ENCODE data around the gene GASK1A. TPM values are rescaled to one million over a fixed set of nuclear protein-coding genes. Genes with fewer than 3 reads are reported as not detected.

Gene GASK1A
- total and polyA plus RNA-seq, 2 donors (not counting 1 experiment from before 2014, with no cell fraction given), result 0.14 to 1.8 TPM

- TF ChIP-seq EZH2 (IDR thresholded peaks at IDR 0.05; ENCODE audit: low read length, missing control alignments) (no peak), CTCF (conservative IDR thresholded peaks at IDR 0.05 in 1 of 2, IDR thresholded peaks at IDR 0.05 in 1 of 2; ENCODE audit: low read depth in 1 of 2, low read length in 2 of 2) (no peak)
- H3K27ac ChIP-seq (ENCODE audit: insufficient read depth, low read length), result no peak overlapping the region
- no peaks in the 10 kb centered on the region for H3K4me1 ChIP-seq (ENCODE audit: control insufficient read depth, extremely low read depth, insufficient read depth, low read length)
- H3K4me2 ChIP-seq (ENCODE audit: extremely low read depth, insufficient read depth, low read length), result no peak overlapping the region
- peak overlapping the region in 1 of 4 experiments; percentile 59 for H3K4me3 ChIP-seq (replicated peaks in 1 of 4; ENCODE audit: control extremely low read depth in 1 of 4, insufficient read depth in 1 of 4, low read depth in 3 of 4, low read length in 4 of 4)
- H2AFZ ChIP-seq (ENCODE audit: low read length), result no peak overlapping the region
- no peak for DNase-seq (ENCODE audit: low read depth in 2 of 2)
- no peaks in the 10 kb centered on the region for H3K79me2 ChIP-seq (ENCODE audit: control insufficient read depth, insufficient read depth, low read length)
- no peaks in the 10 kb centered on the region for H3K36me3 ChIP-seq (ENCODE audit: control insufficient read depth, insufficient read depth, low read length)
- H3K9ac ChIP-seq (ENCODE audit: insufficient read depth, low read length), result no peak overlapping the region
- H4K20me1 ChIP-seq (ENCODE audit: control insufficient read depth, extremely low read depth, insufficient read depth, low read length), result no peaks in the 10 kb centered on the region
- no peaks in the 10 kb centered on the region for H3K9me3 ChIP-seq (ENCODE audit: control insufficient read depth, insufficient read depth, low read depth, low read length)
- no peaks in the 10 kb centered on the region for H3K27me3 ChIP-seq (ENCODE audit: control insufficient read depth, insufficient read depth, low read length)
These were observed 43.6 kb upstream of the GASK1A start for GRCh38 chr3:42935472-42935871.

DNA sequence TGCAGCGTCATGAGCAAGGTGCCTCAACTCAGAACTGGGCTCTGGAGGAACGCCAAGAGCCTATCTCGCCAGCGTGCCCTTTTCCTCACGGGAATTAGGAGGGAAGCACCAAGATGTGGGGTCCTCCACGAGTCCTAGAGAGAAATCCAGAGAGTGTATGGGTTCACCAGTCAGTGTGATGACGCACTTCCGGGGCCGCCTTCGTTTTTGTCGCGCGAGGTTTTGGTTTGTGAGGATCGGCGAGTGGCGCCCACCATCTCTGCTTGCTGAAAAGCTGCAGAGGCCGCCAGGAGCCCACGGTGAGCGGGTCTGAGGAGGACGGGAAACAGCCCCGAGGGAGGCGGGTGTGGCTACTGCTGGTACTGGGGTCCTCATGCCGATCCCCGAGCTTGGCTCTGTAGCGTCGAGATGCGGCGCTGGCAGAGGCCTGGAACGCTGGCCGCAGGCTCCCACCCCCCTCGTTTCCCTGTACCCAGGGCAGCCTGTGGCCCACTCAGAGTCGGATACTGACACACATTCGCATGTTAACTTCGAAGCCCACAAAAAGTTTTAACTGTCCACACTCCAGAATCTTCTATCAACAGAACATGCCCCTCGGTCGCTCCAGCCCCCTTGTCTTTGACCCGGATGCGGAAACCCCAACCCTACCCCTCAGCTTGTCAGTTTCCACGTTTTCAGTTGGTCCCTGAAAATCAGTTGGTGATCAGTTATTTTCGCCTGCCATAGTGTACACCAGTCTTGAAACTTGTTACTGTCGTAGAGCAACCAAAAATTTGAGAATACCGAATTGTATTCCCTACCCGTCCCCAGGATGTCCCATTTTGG is 42.7 kb upstream of the GASK1A start:
- Histone ChIP-seq H3K36me3 (ENCODE audit: control insufficient read depth, insufficient read depth, low read length) (no peaks in the 10 kb centered on the region), H3K9me3 (ENCODE audit: control insufficient read depth, insufficient read depth, low read depth, low read length) (no peaks in the 10 kb centered on the region), H3K27me3 (ENCODE audit: control insufficient read depth, insufficient read depth, low read length) (no peaks in the 10 kb centered on the region), H3K27ac (ENCODE audit: insufficient read depth, low read length) (peak overlapping the region; percentile 20), H2AFZ (ENCODE audit: low read length) (peak overlapping the region; percentile 66), H3K4me3 (replicated peaks in 1 of 4; ENCODE audit: control extremely low read depth in 1 of 4, insufficient read depth in 1 of 4, low read depth in 3 of 4, low read length in 4 of 4) (peak overlapping the region; percentile 34 to 59 (median 50)), H3K9ac (ENCODE audit: insufficient read depth, low read length) (peak overlapping the region; percentile 23), H4K20me1 (ENCODE audit: control insufficient read depth, extremely low read depth, insufficient read depth, low read length) (no peaks in the 10 kb centered on the region), H3K79me2 (ENCODE audit: control insufficient read depth, insufficient read depth, low read length) (no peaks in the 10 kb centered on the region), H3K4me2 (ENCODE audit: extremely low read depth, insufficient read depth, low read length) (peak overlapping the region; percentile 44), H3K4me1 (ENCODE audit: control insufficient read depth, extremely low read depth, insufficient read depth, low read length) (no peaks in the 10 kb centered on the region)
- TF ChIP-seq CTCF (conservative IDR thresholded peaks at IDR 0.05 in 1 of 2, IDR thresholded peaks at IDR 0.05 in 1 of 2; ENCODE audit: low read depth in 1 of 2, low read length in 2 of 2) (no peak), EZH2 (IDR thresholded peaks at IDR 0.05; ENCODE audit: low read length, missing control alignments) (no peak)
- DNase-seq (ENCODE audit: low read depth in 2 of 2), result peak; percentile 45 to 61

- H3K9me3 ChIP-seq (ENCODE audit: control insufficient read depth, insufficient read depth, low read depth, low read length), result no peaks in the 10 kb centered on the region
- H3K36me3 ChIP-seq (ENCODE audit: control insufficient read depth, insufficient read depth, low read length), result no peaks in the 10 kb centered on the region
- H3K9ac ChIP-seq (ENCODE audit: insufficient read depth, low read length), result no peak overlapping the region
- no peak overlapping the region for H3K4me3 ChIP-seq (replicated peaks in 1 of 4; ENCODE audit: control extremely low read depth in 1 of 4, insufficient read depth in 1 of 4, low read depth in 3 of 4, low read length in 4 of 4)
- no peaks in the 10 kb centered on the region for H4K20me1 ChIP-seq (ENCODE audit: control insufficient read depth, extremely low read depth, insufficient read depth, low read length)
- TF ChIP-seq EZH2 (IDR thresholded peaks at IDR 0.05; ENCODE audit: low read length, missing control alignments), result no peak
- TF ChIP-seq CTCF (conservative IDR thresholded peaks at IDR 0.05 in 1 of 2, IDR thresholded peaks at IDR 0.05 in 1 of 2; ENCODE audit: low read depth in 1 of 2, low read length in 2 of 2), result no peak
- no peaks in the 10 kb centered on the region for H3K79me2 ChIP-seq (ENCODE audit: control insufficient read depth, insufficient read depth, low read length)
- no peak overlapping the region for H3K27ac ChIP-seq (ENCODE audit: insufficient read depth, low read length)
- H3K4me2 ChIP-seq (ENCODE audit: extremely low read depth, insufficient read depth, low read length), result no peak overlapping the region
- no peaks in the 10 kb centered on the region for H3K27me3 ChIP-seq (ENCODE audit: control insufficient read depth, insufficient read depth, low read length)
- H3K4me1 ChIP-seq (ENCODE audit: control insufficient read depth, extremely low read depth, insufficient read depth, low read length), result no peaks in the 10 kb centered on the region
- DNase-seq (ENCODE audit: low read depth in 2 of 2), result no peak
- H2AFZ ChIP-seq (ENCODE audit: low read length), result no peak overlapping the region
These were observed 41.8 kb upstream of the GASK1A start for GRCh38 chr3:42937334-42937733.

All from fibroblast of lung (primary cell).